ENCODE data around the gene PLCG1. TPM values are rescaled to one million over a fixed set of nuclear protein-coding genes. Genes with fewer than 3 reads are reported as not detected.
A peak's percentile ranks its signal among the peaks of the same experiment; 100 is the strongest.

PLCG1 gene
- total and polyA plus RNA-seq, 9 of the 15 experiments (the other 6 are each of a cell fraction or from before 2014, with no cell fraction given), result 1.7 to 67.0 (median 34.8) TPM

DNA sequence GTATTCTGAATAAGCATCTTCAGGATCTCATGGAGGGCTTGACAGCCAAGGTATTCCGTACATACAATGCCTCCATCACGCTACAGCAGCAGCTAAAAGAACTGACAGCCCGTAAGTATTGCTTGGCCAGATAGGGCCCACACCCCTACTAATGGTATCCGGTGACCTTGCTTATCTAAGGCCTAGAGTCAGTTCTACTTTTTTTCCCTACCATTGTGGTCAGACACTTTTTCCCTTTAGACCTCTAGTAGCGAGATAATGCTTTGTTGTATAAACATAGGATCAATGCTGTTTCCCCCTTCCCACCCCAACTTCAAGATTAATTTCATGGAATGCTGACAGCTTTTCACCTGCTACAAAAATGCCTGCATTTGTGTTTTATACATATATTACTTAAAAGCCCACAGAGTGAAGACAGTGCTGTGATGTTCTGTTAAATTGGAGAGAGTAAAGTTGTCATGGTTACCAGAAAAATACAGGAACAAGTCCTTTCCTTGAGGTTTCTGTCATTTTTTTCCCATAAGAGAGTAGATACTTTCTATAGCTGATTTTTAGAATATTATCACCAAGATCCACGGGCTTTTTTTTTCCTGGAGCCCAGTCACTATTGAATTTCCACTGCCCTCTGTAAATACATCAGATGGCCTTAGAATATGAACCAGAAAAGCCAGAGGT lies 20.9 kb upstream of the PLCG1 start (continued):
- no peak for TF ChIP-seq PBX2 (CRISPR knock-in tag; IDR thresholded peaks at IDR 0.05; ENCODE audit: low read depth)
- 0 out of 2 replicates have a peak, but pooled peaks have one; percentile 28 for TF ChIP-seq PBX2 (tag; conservative IDR thresholded peaks at IDR 0.05; ENCODE audit: low read depth)
- TF ChIP-seq TOE1 (IDR thresholded peaks at IDR 0.05; ENCODE audit: borderline replicate concordance), result no peak
- TF ChIP-seq TOE1 (CRISPR knock-in tag; IDR thresholded peaks at IDR 0.05; ENCODE audit: borderline replicate concordance, low read depth), result no peak
- 0 out of 2 replicates have a peak, but pooled peaks have one; percentile 30 for TF ChIP-seq PHB2 (IDR thresholded peaks at IDR 0.05; ENCODE audit: low read depth)
- no peak for TF ChIP-seq ZNF174 (CRISPR knock-in tag; IDR thresholded peaks at IDR 0.05)
- peak; percentile 72 for TF ChIP-seq NBN (IDR thresholded peaks at IDR 0.05; ENCODE audit: low read depth)
- peak in 1 of 2 experiments; percentile 24; a peak in 1 of 4 replicates for TF ChIP-seq MAZ (CRISPR knock-in tag; conservative IDR thresholded peaks at IDR 0.05 in 1 of 2, IDR thresholded peaks at IDR 0.05 in 1 of 2)
- no peak for TF ChIP-seq NR2C2 (CRISPR knock-in tag; IDR thresholded peaks at IDR 0.05)
- TF ChIP-seq NR2C2 (tag; IDR thresholded peaks at IDR 0.05), result peak; percentile 67
- peak; percentile 68; the same call in 1 of the 2 replicates for TF ChIP-seq ZEB2 (IDR thresholded peaks at IDR 0.05)
- TF ChIP-seq NEUROD1 (IDR thresholded peaks at IDR 0.05; ENCODE audit: borderline replicate concordance, low read depth, low read length, partially characterized antibody), result peak; percentile 54
- TF ChIP-seq SREBF2 (CRISPR knock-in tag; IDR thresholded peaks at IDR 0.05), result no peak
- TF ChIP-seq, protein P1, sequence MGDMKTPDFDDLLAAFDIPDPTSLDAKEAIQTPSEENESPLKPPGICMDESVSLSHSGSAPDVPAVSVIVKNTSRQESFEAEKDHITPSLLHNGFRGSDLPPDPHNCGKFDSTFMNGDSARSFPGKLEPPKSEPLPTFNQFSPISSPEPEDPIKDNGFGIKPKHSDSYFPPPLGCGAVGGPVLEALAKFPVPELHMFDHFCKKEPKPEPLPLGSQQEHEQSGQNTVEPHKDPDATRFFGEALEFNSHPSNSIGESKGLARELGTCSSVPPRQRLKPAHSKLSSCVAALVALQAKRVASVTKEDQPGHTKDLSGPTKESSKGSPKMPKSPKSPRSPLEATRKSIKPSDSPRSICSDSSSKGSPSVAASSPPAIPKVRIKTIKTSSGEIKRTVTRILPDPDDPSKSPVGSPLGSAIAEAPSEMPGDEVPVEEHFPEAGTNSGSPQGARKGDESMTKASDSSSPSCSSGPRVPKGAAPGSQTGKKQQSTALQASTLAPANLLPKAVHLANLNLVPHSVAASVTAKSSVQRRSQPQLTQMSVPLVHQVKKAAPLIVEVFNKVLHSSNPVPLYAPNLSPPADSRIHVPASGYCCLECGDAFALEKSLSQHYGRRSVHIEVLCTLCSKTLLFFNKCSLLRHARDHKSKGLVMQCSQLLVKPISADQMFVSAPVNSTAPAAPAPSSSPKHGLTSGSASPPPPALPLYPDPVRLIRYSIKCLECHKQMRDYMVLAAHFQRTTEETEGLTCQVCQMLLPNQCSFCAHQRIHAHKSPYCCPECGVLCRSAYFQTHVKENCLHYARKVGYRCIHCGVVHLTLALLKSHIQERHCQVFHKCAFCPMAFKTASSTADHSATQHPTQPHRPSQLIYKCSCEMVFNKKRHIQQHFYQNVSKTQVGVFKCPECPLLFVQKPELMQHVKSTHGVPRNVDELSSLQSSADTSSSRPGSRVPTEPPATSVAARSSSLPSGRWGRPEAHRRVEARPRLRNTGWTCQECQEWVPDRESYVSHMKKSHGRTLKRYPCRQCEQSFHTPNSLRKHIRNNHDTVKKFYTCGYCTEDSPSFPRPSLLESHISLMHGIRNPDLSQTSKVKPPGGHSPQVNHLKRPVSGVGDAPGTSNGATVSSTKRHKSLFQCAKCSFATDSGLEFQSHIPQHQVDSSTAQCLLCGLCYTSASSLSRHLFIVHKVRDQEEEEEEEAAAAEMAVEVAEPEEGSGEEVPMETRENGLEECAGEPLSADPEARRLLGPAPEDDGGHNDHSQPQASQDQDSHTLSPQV (IDR thresholded peaks at IDR 0.05), result 0 out of 2 replicates have a peak, but pooled peaks have one; percentile 30
- TF ChIP-seq TBL1XR1 (IDR thresholded peaks at IDR 0.05; ENCODE audit: low read length in 2 of 2), result peak in 1 of 2 experiments; percentile 79; a peak in 2 of 4 replicates
- no peak for TF ChIP-seq ELF2 (CRISPR knock-in tag; IDR thresholded peaks at IDR 0.05)
- TF ChIP-seq HMBOX1 (IDR thresholded peaks at IDR 0.05), result peak; percentile 89; the same call in 1 of the 2 replicates
- TF ChIP-seq FOXK2 (conservative IDR thresholded peaks at IDR 0.05 in 1 of 2, IDR thresholded peaks at IDR 0.05 in 1 of 2; ENCODE audit: low read depth in 2 of 2), result peak; percentile 64 to 80; a peak in 3 of 4 replicates
- TF ChIP-seq ESRRA (IDR thresholded peaks at IDR 0.05; ENCODE audit: borderline replicate concordance, low read depth), result peak; percentile 84; the same call in 1 of the 2 replicates
- TF ChIP-seq ZNF274 (IDR thresholded peaks at IDR 0.05; ENCODE audit: borderline replicate concordance, low read depth, low read length), result no peak
- peak; percentile 42; the same call in 1 of the 2 replicates for TF ChIP-seq LEF1 (IDR thresholded peaks at IDR 0.05)
